GM23248 (cell line): ENCODE measurements around the gene NSMCE1. TPM values are rescaled to one million over a fixed set of nuclear protein-coding genes. Genes with fewer than 3 reads are reported as not detected.

ENCODE experiments used
- DNase-seq: peaks from one replicate; pipeline ENCODE4 v3.0.0-alpha.2; 2015
- H2AFZ ChIP-seq: fragments of 200-600 bp; sonication (generic); 2 replicates; pipeline ENCODE4 v1.6.1; 2016; ENCODE audit warnings: antibody characterized with exemption
- H3F3A ChIP-seq: fragments of 200-600 bp; sonication (generic); 2 replicates; pipeline ENCODE4 v1.6.1; 2016; ENCODE audit warnings: mild to moderate bottlenecking, antibody characterized with exemption, mixed run types; ENCODE audit not compliant: insufficient read depth
- H3K27ac ChIP-seq: fragments of 200-600 bp; sonication (generic); 2 replicates; pipeline ENCODE4 v1.5.1; 2016; ENCODE audit warnings: mild to moderate bottlenecking
- H3K27me3 ChIP-seq: fragments of 200-600 bp; sonication (generic); replicated peaks from 2 replicates; pipeline ENCODE4 v1.6.1; 2016; ENCODE audit warnings: mild to moderate bottlenecking; ENCODE audit not compliant: insufficient read depth
- H3K36me3 ChIP-seq: fragments of 200-600 bp; sonication (generic); 2 replicates; pipeline ENCODE4 v1.6.1; 2016; ENCODE audit warnings: low read depth, mild to moderate bottlenecking
- H3K4me1 ChIP-seq: fragments of 200-600 bp; sonication (generic); 2 replicates; pipeline ENCODE4 v1.6.1; 2016; ENCODE audit warnings: mild to moderate bottlenecking; ENCODE audit not compliant: insufficient read depth
- H3K4me2 ChIP-seq: fragments of 200-600 bp; sonication (generic); one replicate; pipeline ENCODE4 v1.6.1; 2016; ENCODE audit warnings: mild to moderate bottlenecking; ENCODE audit not compliant: unreplicated experiment
- H3K4me3 ChIP-seq: fragments of 200-600 bp; sonication (generic); 2 replicates; pipeline ENCODE4 v1.5.1; 2016; ENCODE audit warnings: mild to moderate bottlenecking
- H3K79me2 ChIP-seq: fragments of 200-600 bp; sonication (generic); 2 replicates; pipeline ENCODE4 v1.6.1; 2016; ENCODE audit warnings: mild to moderate bottlenecking; ENCODE audit not compliant: insufficient read depth
- H3K9ac ChIP-seq: fragments of 200-600 bp; sonication (generic); 2 replicates; pipeline ENCODE4 v1.6.1; 2016; ENCODE audit warnings: mild to moderate bottlenecking
- H3K9me2 ChIP-seq: fragments of 200-600 bp; sonication (generic); 2 replicates; pipeline ENCODE4 v1.6.1; 2016; ENCODE audit warnings: mixed run types, mild to moderate bottlenecking, moderate library complexity; ENCODE audit not compliant: insufficient read depth
- H3K9me3 ChIP-seq: fragments of 200-600 bp; sonication (generic); one replicate; pipeline ENCODE4 v1.6.1; 2017; ENCODE audit warnings: low read depth
- H4K20me1 ChIP-seq: fragments of 200-600 bp; sonication (generic); 2 replicates; pipeline ENCODE4 v1.6.0; 2016; ENCODE audit not compliant: insufficient read depth
- EZH2 ChIP-seq: fragments of 200-600 bp; sonication (generic); IDR thresholded peaks from 2 replicates; pipeline ENCODE4 v1.6.1; 2018; ENCODE audit warnings: antibody characterized with exemption, mild to moderate bottlenecking; ENCODE audit not compliant: insufficient read depth, poor library complexity, severe bottlenecking
- EZH2phosphoT487 ChIP-seq: fragments of 200-600 bp; sonication (generic); IDR thresholded peaks from 2 replicates; pipeline ENCODE4 v1.6.1; 2018; ENCODE audit warnings: antibody characterized with exemption, moderate library complexity, mild to moderate bottlenecking, low read depth; ENCODE audit not compliant: insufficient read depth
- WGBS, 2 experiments: methylation state at CpG; one replicate each; pipeline ENCODE4 v1.1.6; 2015 to 2017; ENCODE audit warnings: low lambda C conversion rate in 2 of 2, low coverage in 1 of 2; ENCODE audit errors: missing lambda C conversion rate in 2 of 2; 5-methylcytosine and 5-hydroxymethylcytosine counted together
- in situ Hi-C: fragments of 300-500 bp; cut with MboI; formaldehyde crosslinking; loops from 2 replicates; pipeline ENCODE4 v1.15.0; 2020
- polyA plus RNA-seq: library from polyadenylated mRNA; unstranded; fragments of >200 nt; fragmentation: Nextera tagmentation; extraction: Ambion mirVana; gene quantifications from 2 replicates; pipeline ENCODE4 v1.2.1, GENCODE V29; 2016
- total RNA-seq: library from RNA; depleted of rRNA; stranded (reverse); fragments of >200 nt; shearing (Covaris generic); gene quantifications from 2 replicates; pipeline ENCODE4 v1.2.3, GENCODE V29; 2014

The NSMCE1 gene
- total and polyA plus RNA-seq, 2 experiments from 2014 or later = 69.3 to 107 TPM

DNA sequence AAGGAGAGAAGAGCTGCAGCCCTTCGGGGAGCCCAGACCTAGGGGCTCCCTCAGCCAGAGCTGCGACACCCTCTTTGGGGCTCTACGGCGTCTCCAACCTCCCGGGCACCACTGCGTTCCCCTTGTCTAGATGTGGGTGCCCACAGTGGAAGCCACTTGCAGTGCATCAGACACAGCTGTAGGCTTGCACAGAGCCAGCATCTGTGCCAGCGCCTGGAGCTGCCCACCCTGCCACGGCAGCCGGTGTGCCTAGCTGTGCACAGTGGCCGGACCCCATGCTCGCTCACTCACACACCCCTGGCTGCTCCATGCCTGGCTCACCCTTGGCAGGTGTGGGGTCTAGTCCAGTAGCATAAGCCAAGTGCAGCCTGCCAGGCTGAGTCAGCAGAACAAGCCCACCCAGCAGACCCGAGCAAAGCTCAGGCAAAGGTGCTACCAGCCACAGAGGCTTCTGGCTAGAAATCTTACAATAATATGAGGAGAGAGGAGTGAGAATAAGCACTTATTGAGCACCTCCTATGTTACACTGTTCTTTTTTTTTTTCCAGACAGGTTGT is 78.2 kb downstream of the NSMCE1 start:
- Histone ChIP-seq H4K20me1 (no peaks in the 10 kb centered on the region), H3K9ac (no peak overlapping the region), H2AFZ (no peak overlapping the region), H3K4me2 (no peak overlapping the region), H3K27ac (no peak overlapping the region), H3K4me3 (no peak overlapping the region), H3K9me3 (no peaks in the 10 kb centered on the region), H3K79me2 (no peaks in the 10 kb centered on the region), H3K36me3 (no peaks in the 10 kb centered on the region), H3F3A (no peaks in the 10 kb centered on the region), H3K4me1 (no peaks in the 10 kb centered on the region), H3K9me2 (no peaks in the 10 kb centered on the region), H3K27me3 (0 out of 2 replicates have a peak, but pooled peaks cover 7% of the 10 kb centered on the region)
- in situ Hi-C loops = no loop called here
- TF ChIP-seq EZH2phosphoT487 (no peak), EZH2 (no peak)
- DNase-seq = no peak
- 80 to 81% methylated on average over 9 to 12 of the region's 12 CpGs for WGBS, 2 experiments

- no peak for DNase-seq
- Histone ChIP-seq H3K4me2 (no peak overlapping the region), H3K4me3 (no peak overlapping the region), H2AFZ (no peak overlapping the region), H3K9me2 (no peaks in the 10 kb centered on the region), H3K9ac (no peak overlapping the region), H3K4me1 (no peaks in the 10 kb centered on the region), H3K27me3 (0 out of 2 replicates have a peak, but pooled peaks cover 7% of the 10 kb centered on the region), H3F3A (no peaks in the 10 kb centered on the region), H4K20me1 (no peaks in the 10 kb centered on the region), H3K9me3 (no peaks in the 10 kb centered on the region), H3K36me3 (no peaks in the 10 kb centered on the region), H3K79me2 (no peaks in the 10 kb centered on the region), H3K27ac (no peak overlapping the region)
- 31 to 36% methylated on average over 11 to 13 of the region's 13 CpGs for WGBS, 2 experiments
- in situ Hi-C loops = no loop called here
- TF ChIP-seq EZH2phosphoT487 (no peak), EZH2 (no peak)
Measured at GRCh38 chr16:27189335-27189972, 79.1 kb downstream of the NSMCE1 start.

- no peaks in the 10 kb centered on the region for H4K20me1 ChIP-seq
- in situ Hi-C loops = no loop called here
- H3K36me3 ChIP-seq = no peaks in the 10 kb centered on the region
- H3K79me2 ChIP-seq = no peaks in the 10 kb centered on the region
- H3K4me1 ChIP-seq = no peaks in the 10 kb centered on the region
- WGBS, 2 experiments = 16 to 100% methylated on average over 1 to 2 of the region's 2 CpGs
- no peak for DNase-seq
- no peak overlapping the region for H3K27ac ChIP-seq
- H3K9me3 ChIP-seq = no peaks in the 10 kb centered on the region
- no peaks in the 10 kb centered on the region for H3F3A ChIP-seq
- no peak overlapping the region for H3K9ac ChIP-seq
- 0 out of 2 replicates have a peak, but pooled peaks cover 7% of the 10 kb centered on the region for H3K27me3 ChIP-seq
- no peak overlapping the region for H3K4me3 ChIP-seq
- no peak overlapping the region for H3K4me2 ChIP-seq
- no peaks in the 10 kb centered on the region for H3K9me2 ChIP-seq
- TF ChIP-seq EZH2phosphoT487 (no peak), EZH2 (no peak)
- no peak overlapping the region for H2AFZ ChIP-seq
Measured at GRCh38 chr16:27188633-27189032, 79.9 kb downstream of the NSMCE1 start.

GRCh38 chr16:27185776-27186130 is 82.8 kb downstream of the NSMCE1 start:
- Histone ChIP-seq H4K20me1 (no peaks in the 10 kb centered on the region), H3K27ac (no peak overlapping the region), H2AFZ (no peak overlapping the region), H3K4me2 (no peak overlapping the region), H3K9ac (no peak overlapping the region), H3K9me2 (no peaks in the 10 kb centered on the region), H3K4me3 (no peak overlapping the region), H3K9me3 (no peaks in the 10 kb centered on the region), H3F3A (no peaks in the 10 kb centered on the region), H3K4me1 (no peaks in the 10 kb centered on the region), H3K79me2 (no peaks in the 10 kb centered on the region), H3K36me3 (no peaks in the 10 kb centered on the region), H3K27me3 (0 out of 2 replicates have a peak, but pooled peaks cover 7% of the 10 kb centered on the region)
- DNase-seq = no peak
- in situ Hi-C loops = no loop called here
- TF ChIP-seq EZH2phosphoT487 = no peak
- TF ChIP-seq EZH2 = no peak
- 100% methylated on average over 1 of the region's 1 CpG for WGBS, 2 experiments
